CD14-positive monocyte (primary cell): ENCODE measurements around the gene MYO1E. TPM values are rescaled to one million over a fixed set of nuclear protein-coding genes. Genes with fewer than 3 reads are reported as not detected.

ENCODE experiments used
- DNase-seq, 3 donors: peaks; one replicate each; pipeline ENCODE4 v3.0.0-alpha.2; 2011 to 2022
- H2AFZ ChIP-seq: 2 replicates; pipeline ENCODE4 v1.6.0; 2012; ENCODE audit warnings: mild to moderate bottlenecking, low read depth, low read length, inconsistent platforms; ENCODE audit not compliant: insufficient read depth, poor library complexity, severe bottlenecking
- H3K27ac ChIP-seq, 2 donors: 1 replicate in 1 of 2; 2 replicates in 1 of 2; pipeline ENCODE4 v1.5.1; 2012 to 2013; ENCODE audit warnings: low read length in 2 of 2, control low read depth in 1 of 2, inconsistent platforms in 1 of 2, low read depth in 1 of 2, mild to moderate bottlenecking in 1 of 2
- H3K27me3 ChIP-seq, 2 donors: one replicate each; pipeline versions ENCODE4 v1.6.0 to v1.6.1; 2011 to 2013; ENCODE audit warnings: low read length in 2 of 2; ENCODE audit not compliant: control insufficient read depth in 2 of 2, insufficient read depth in 2 of 2
- H3K36me3 ChIP-seq, 2 donors: replicated peaks in 1 of 2; 1 replicate in 1 of 2; 2 replicates in 1 of 2; pipeline versions ENCODE4 v1.5.1 to v1.6.1; 2012 to 2013; ENCODE audit warnings: low read length in 2 of 2, control low read depth in 1 of 2, inconsistent platforms in 1 of 2, mild to moderate bottlenecking in 1 of 2; ENCODE audit not compliant: insufficient read depth in 2 of 2, control insufficient read depth in 1 of 2
- H3K4me1 ChIP-seq, 2 donors: 1 replicate in 1 of 2; 2 replicates in 1 of 2; pipeline versions ENCODE4 v1.5.1 to v1.6.1; 2012 to 2013; ENCODE audit warnings: low read length in 2 of 2, control low read depth in 1 of 2, inconsistent platforms in 1 of 2, mild to moderate bottlenecking in 1 of 2, moderate library complexity in 1 of 2; ENCODE audit not compliant: insufficient read depth in 2 of 2, control insufficient read depth in 1 of 2
- H3K4me2 ChIP-seq: replicated peaks from 2 replicates; pipeline ENCODE3; 2012; ENCODE audit warnings: low read length, moderate library complexity, mild to moderate bottlenecking; ENCODE audit not compliant: poor library complexity, severe bottlenecking; ENCODE audit errors: extremely low read depth
- H3K4me3 ChIP-seq, 3 experiments: fragments of 200-600 bp in 1 of 3; sonication (generic) in 1 of 3; replicated peaks in 1 of 3; 1 replicate in 2 of 3; 2 replicates in 1 of 3; pipeline ENCODE4 v1.5.1; 2011 to 2013; ENCODE audit warnings: low read length in 3 of 3, mild to moderate bottlenecking in 3 of 3, control low read depth in 2 of 3, low read depth in 2 of 3, inconsistent platforms in 1 of 3, moderate library complexity in 1 of 3
- H3K79me2 ChIP-seq: 2 replicates; pipeline ENCODE4 v1.6.0; 2012; ENCODE audit warnings: mild to moderate bottlenecking, control low read depth, inconsistent platforms, low read length, moderate library complexity; ENCODE audit not compliant: insufficient read depth
- H3K9ac ChIP-seq: 2 replicates; pipeline ENCODE4 v1.6.0; 2017; ENCODE audit warnings: low read length, mild to moderate bottlenecking; ENCODE audit not compliant: insufficient read depth, poor library complexity, severe bottlenecking
- H3K9me3 ChIP-seq, 2 donors: replicated peaks in 1 of 2; 1 replicate in 1 of 2; 2 replicates in 1 of 2; pipeline versions ENCODE4 v1.5.1 to v1.6.1; 2012 to 2013; ENCODE audit warnings: low read length in 2 of 2, control low read depth in 1 of 2; ENCODE audit not compliant: control insufficient read depth in 1 of 2, insufficient read depth in 1 of 2
- H4K20me1 ChIP-seq: 2 replicates; pipeline ENCODE4 v1.6.0; 2012; ENCODE audit warnings: mild to moderate bottlenecking, low read length, control low read depth, moderate library complexity; ENCODE audit not compliant: insufficient read depth
- H3K27ac Mint-ChIP-seq, 7 donors: one replicate each; pipeline ENCODE4 v1.8.0; 2020; ENCODE audit warnings: mild to moderate bottlenecking in 7 of 7, mixed read lengths in 7 of 7, moderate library complexity in 6 of 7, inconsistent platforms in 2 of 7
- H3K27me3 Mint-ChIP-seq, 3 donors: one replicate each; pipeline ENCODE4 v1.8.0; 2021 to 2022; ENCODE audit warnings: low read depth in 3 of 3, mild to moderate bottlenecking in 3 of 3, mixed read lengths in 3 of 3, moderate library complexity in 3 of 3, inconsistent platforms in 1 of 3
- H3K36me3 Mint-ChIP-seq, 2 donors: one replicate each; pipeline ENCODE4 v1.8.0; 2020; ENCODE audit warnings: mixed read lengths in 2 of 2, inconsistent platforms in 1 of 2, mild to moderate bottlenecking in 1 of 2
- H3K4me1 Mint-ChIP-seq: one replicate; pipeline ENCODE4 v1.8.0; 2020; ENCODE audit warnings: mild to moderate bottlenecking, mixed read lengths
- H3K4me3 Mint-ChIP-seq, 2 donors: one replicate each; pipeline ENCODE4 v1.8.0; 2020; ENCODE audit warnings: mild to moderate bottlenecking in 2 of 2, mixed read lengths in 2 of 2, moderate library complexity in 1 of 2
- H3K9me3 Mint-ChIP-seq, 7 donors: one replicate each; pipeline ENCODE4 v1.8.0; 2020 to 2022; ENCODE audit warnings: mixed read lengths in 7 of 7, mild to moderate bottlenecking in 6 of 7, moderate library complexity in 6 of 7, inconsistent platforms in 2 of 7
- WGBS: methylation state at CpG from one replicate; pipeline ENCODE4 v1.1.5; 2013; ENCODE audit warnings: missing lambda C conversion rate; ENCODE audit not compliant: insufficient coverage; 5-methylcytosine and 5-hydroxymethylcytosine counted together
- intact Hi-C, 2 donors: fragments of 100-400 bp; cut with micrococcal nuclease; formaldehyde crosslinking; loops; one replicate each; pipeline versions ENCODE4 v1.15.0 to v1.15.1; 2023
- polyA plus RNA-seq, 3 donors: library from polyadenylated mRNA; depleted of rRNA in 1 of 3; unstranded in 2 of 3; stranded (reverse) in 1 of 3; fragments of 300-500 nt in 2 of 3; fragments of >200 nt in 1 of 3; fragmentation: Illumina TruSeq in 2 of 3; gene quantifications; 1 replicate in 2 of 3; 2 replicates in 1 of 3; pipeline ENCODE4 v1.2.3, GENCODE V29; 2012 to 2021
- TF ChIP-seq, protein P1 (sequence below): fragments of 200-600 bp; IDR thresholded peaks from one replicate; pipeline ENCODE4 v1.8.0; 2022; ENCODE audit warnings: antibody characterized with exemption, mild to moderate bottlenecking

MYO1E gene
- polyA plus RNA-seq, 3 donors = 5.5 to 16.2 (median 6.2) TPM

- TF ChIP-seq, protein P1, sequence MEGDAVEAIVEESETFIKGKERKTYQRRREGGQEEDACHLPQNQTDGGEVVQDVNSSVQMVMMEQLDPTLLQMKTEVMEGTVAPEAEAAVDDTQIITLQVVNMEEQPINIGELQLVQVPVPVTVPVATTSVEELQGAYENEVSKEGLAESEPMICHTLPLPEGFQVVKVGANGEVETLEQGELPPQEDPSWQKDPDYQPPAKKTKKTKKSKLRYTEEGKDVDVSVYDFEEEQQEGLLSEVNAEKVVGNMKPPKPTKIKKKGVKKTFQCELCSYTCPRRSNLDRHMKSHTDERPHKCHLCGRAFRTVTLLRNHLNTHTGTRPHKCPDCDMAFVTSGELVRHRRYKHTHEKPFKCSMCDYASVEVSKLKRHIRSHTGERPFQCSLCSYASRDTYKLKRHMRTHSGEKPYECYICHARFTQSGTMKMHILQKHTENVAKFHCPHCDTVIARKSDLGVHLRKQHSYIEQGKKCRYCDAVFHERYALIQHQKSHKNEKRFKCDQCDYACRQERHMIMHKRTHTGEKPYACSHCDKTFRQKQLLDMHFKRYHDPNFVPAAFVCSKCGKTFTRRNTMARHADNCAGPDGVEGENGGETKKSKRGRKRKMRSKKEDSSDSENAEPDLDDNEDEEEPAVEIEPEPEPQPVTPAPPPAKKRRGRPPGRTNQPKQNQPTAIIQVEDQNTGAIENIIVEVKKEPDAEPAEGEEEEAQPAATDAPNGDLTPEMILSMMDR = no peak
- H3K27me3 ChIP-seq = no peaks in the 10 kb centered on the region
Observed at GRCh38 chr15:59279023-59279422, 93.6 kb downstream of the MYO1E start.

DNA sequence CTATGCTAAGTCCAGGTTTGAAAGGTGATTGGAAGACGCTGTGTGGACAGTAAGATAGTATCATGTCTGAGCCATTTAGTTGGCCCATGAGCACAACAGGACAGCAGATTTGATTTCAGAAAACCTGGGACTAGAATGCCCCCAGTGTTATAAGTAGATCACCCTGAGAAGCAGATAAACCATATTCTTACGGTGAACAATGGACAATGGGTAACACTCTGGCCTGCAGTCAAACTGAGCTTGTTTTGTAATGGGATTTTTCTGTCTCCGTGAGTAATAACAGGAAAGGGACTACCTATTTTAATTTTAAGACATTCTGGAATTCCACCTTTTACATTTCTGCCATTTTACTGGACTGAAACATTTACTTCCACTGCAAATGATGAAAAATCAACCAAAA, 94.6 kb downstream of the MYO1E start:
- H3K79me2 ChIP-seq = no peaks in the 10 kb centered on the region
- H3K4me3 ChIP-seq = no peak overlapping the region
- no peak overlapping the region for H3K4me2 ChIP-seq
- H2AFZ ChIP-seq = no peak overlapping the region
- Mint-ChIP-seq H3K9me3 (no peaks in the 10 kb centered on the region), H3K4me3 (no peak overlapping the region), H3K36me3 (no peaks in the 10 kb centered on the region), H3K27me3 (no peaks in the 10 kb centered on the region), H3K27ac (no peak overlapping the region), H3K4me1 (peaks cover 36% of the 10 kb centered on the region)
- intact Hi-C loops = no loop called here
- H3K27ac ChIP-seq = no peak overlapping the region
- no peaks in the 10 kb centered on the region for H3K36me3 ChIP-seq
- WGBS = 86% methylated on average over 1 of the region's 3 CpGs
- DNase-seq = no peak
- TF ChIP-seq, protein P1 = no peak
- peaks cover 26 to 33% of the 10 kb centered on the region in 2 donors for H3K4me1 ChIP-seq
- peaks cover 16% of the 10 kb centered on the region for H4K20me1 ChIP-seq
- no peak overlapping the region for H3K9ac ChIP-seq
- no peaks in the 10 kb centered on the region for H3K9me3 ChIP-seq
- H3K27me3 ChIP-seq = no peaks in the 10 kb centered on the region

More at GRCh38 chr15:59279023-59279422, 93.6 kb downstream of the MYO1E start:
- H3K36me3 Mint-ChIP-seq = no peaks in the 10 kb centered on the region
- Histone ChIP-seq H4K20me1 (peaks cover 11% of the 10 kb centered on the region), H3K4me3 (no peak overlapping the region), H3K27ac (no peak overlapping the region), H3K9me3 (no peaks in the 10 kb centered on the region), H3K36me3 (no peaks in the 10 kb centered on the region), H2AFZ (no peak overlapping the region), H3K4me2 (no peak overlapping the region), H3K9ac (no peak overlapping the region), H3K4me1 (peaks cover 24 to 25% of the 10 kb centered on the region in 2 donors), H3K79me2 (no peaks in the 10 kb centered on the region)
- 100% methylated on average over 2 of the region's 5 CpGs for WGBS
- H3K4me1 Mint-ChIP-seq = peaks cover 33% of the 10 kb centered on the region
- H3K27ac Mint-ChIP-seq = no peak overlapping the region
- intact Hi-C loops = no loop called here
- no peaks in the 10 kb centered on the region for H3K9me3 Mint-ChIP-seq
- no peak for DNase-seq
- no peaks in the 10 kb centered on the region for H3K27me3 Mint-ChIP-seq
- no peak overlapping the region for H3K4me3 Mint-ChIP-seq
